GM21619 (cell line): ENCODE measurements around the gene SPRR2G.
"Not testable (repeated sequence)": the region's sequence is repeated elsewhere in the genome, so short reads cannot be mapped to it uniquely, and the experiment has no call there.

Source experiments
- ATAC-seq: cut with Tn5 transposase; IDR thresholded peaks from one replicate; pipeline ENCODE4 v1.9.1; 2021; ENCODE audit not compliant: unreplicated experiment

SPRR2G gene

DNA sequence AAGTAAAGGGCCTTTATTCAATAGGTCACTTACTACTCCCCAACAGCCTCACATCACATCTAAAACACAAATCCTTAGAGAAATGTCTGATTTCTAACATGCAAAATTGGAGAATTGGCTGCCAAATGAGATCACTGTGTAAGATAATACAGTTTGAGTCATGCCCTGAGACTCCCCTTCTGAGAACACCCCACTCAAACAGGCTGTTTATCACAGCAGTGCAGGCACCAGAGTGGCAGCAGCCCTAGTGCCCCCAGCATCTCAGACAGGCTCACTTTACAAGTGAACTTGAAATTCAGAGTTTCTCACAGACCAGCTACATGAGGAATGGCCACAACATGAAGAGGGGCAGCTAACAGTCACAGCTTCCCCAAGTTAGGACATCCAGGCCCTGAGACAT, 35.4 kb downstream of the SPRR2G start:
- ATAC-seq = not testable (repeated sequence)

DNA sequence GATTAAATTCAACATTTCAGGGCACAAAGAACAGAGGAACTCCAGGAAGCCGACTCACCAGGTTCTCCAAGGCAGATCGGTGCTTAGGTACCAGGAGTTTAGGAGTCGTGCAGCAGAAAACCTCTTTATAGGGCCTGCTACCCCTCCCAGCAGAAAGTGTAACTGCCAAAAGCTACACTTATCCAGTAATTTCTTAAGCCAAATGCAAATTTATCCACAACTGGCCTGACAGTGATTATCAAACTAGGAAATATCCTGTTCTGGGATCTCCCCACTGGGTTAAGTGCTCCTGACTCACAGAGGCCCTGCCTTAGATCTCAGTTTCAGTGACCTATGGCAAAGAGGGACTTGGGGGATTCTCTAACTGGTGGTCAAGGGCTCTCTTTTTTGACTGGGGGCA, 37.3 kb downstream of the SPRR2G start, which contains the start of gene SPRR2F:
Gene SPRR2F (minus strand): TSS at position 101 of the 400 bp plus-strand sequence. CDS start 783 bp downstream, outside the sequence.
- no peak for ATAC-seq

DNA sequence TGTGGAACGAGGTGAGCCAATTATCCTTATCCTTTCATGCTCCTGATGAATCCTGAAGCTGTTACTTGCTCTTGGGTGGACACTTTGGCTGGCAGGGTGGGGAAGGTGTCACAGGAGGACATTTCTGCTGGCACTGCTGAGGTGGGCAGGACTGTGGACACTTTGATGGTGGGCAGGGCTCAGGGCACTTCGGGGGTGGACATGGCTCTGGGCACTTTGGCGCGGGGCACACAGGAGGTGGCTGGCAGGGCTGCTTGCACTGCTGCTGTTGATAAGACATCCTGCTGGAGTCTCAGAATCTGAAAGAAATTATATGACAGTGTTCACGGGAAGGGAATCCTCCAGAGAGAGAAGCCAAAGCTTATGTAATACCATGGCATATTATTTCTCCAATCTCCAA, 38.2 kb downstream of the SPRR2G start:
- not testable (repeated sequence) for ATAC-seq

DNA sequence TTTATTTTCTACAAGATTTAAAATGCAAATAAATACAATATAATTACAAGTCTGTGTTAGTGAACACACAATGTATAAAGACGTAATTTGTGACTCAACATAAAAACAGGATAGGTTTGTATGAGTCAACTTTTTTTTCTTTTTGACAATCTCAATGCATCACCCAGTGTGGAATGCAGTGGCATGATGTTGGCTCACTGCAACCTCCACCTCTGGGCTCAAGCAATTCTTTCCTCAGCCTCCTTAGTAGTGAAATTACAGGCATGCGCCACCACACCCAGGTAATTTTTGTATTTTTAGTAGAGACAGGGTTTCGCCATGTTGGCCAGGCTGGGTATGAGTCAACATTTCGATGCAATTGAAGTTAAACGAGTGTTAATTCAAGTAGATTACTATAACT, 50.4 kb downstream of the SPRR2G start:
- ATAC-seq = no peak
